Measurements from ENCODE around the gene MKI67. TPM values are rescaled to one million over a fixed set of nuclear protein-coding genes. Genes with fewer than 3 reads are reported as not detected.
A peak's percentile ranks its signal among the peaks of the same experiment; 100 is the strongest.

The MKI67 gene
- total RNA-seq, 2 experiments from 2014 or later, result 234 to 244 TPM

DNA sequence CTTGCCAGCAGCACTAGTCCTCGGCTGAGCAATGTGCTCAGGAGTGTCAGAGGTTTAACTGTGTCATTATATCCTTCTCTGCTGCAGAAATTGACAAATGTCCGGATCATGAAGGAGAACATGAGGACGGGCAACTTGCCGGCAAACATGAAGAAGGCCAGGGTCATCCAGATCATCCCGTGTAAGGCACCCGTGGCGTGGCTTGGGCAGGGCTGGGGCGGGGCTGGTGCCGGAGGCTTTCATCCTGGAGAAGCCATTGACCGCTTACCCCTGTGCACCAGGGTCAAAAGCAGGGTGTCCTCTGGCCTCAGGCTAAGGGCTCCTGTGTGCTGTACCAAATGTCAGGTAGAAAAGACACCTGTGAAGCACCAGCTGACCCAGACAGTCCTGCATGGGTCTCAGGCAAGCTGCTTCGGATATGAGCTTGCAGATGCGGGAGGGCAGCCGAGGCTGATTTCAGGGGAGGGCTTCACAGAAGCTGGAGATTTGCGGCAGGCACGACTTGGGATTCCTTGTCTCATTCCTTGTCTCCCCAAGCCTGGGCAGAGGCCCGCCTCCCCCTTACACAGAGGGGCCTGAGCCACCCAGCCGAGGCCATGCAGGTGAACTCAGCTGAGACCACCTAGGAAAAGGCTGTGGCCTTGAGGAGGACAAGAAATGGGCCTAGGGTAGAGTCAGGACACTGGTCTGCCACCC is 55.4 kb downstream of the MKI67 start:
- CTCF ChIA-PET, result interaction anchor here (0.6 to 5.9 kb wide), 7 partner anchors 23 to 80 kb away, joined by 3 to 120 read pairs (median 10); no protein-coding TSS in a partner anchor
- H3K36me3 Mint-ChIP-seq (ENCODE audit: low read depth), result peaks cover 70% of the 10 kb centered on the region

GRCh38 chr10:128070161-128070560 is 56.1 kb downstream of the MKI67 start:
- ATAC-seq, result no peak
- ChIA-PET CTCF (interaction anchor here (0.6 to 5.9 kb wide), 10 partner anchors 11 to 207 kb away, joined by 3 to 120 read pairs (median 8); partner anchors contain the start of gene PTPRE), POLR2A (no interaction called here)
- DNase-seq, result no peak
- Mint-ChIP-seq H3K27ac (no peak overlapping the region), H3K9me3 (ENCODE audit: low read depth) (peaks cover 3% of the 10 kb centered on the region), H3K36me3 (ENCODE audit: low read depth) (peaks cover 72% of the 10 kb centered on the region), H3K4me3 (no peak overlapping the region), H3K27me3 (no peaks in the 10 kb centered on the region), H3K4me1 (peaks cover 33% of the 10 kb centered on the region)
- intact Hi-C loops (cut with DNase I, micrococcal nuclease), result no loop called here

More for the DNA sequence above, 55.4 kb downstream of the MKI67 start:
- ATAC-seq (no peak), DNase-seq (no peak)
- H3K4me1 Mint-ChIP-seq, result peaks cover 25% of the 10 kb centered on the region
- intact Hi-C loops (cut with DNase I, micrococcal nuclease), result no loop called here
- POLR2A ChIA-PET, result no interaction called here
- no peak overlapping the region for H3K27ac Mint-ChIP-seq
- H3K9me3 Mint-ChIP-seq (ENCODE audit: low read depth), result peaks cover 3% of the 10 kb centered on the region
- H3K4me3 Mint-ChIP-seq, result no peak overlapping the region
- no peaks in the 10 kb centered on the region for H3K27me3 Mint-ChIP-seq

GRCh38 chr10:128069351-128070051 is 56.7 kb downstream of the MKI67 start:
- no peak overlapping the region for H3K27ac Mint-ChIP-seq

GRCh38 chr10:128068398-128069285 is 57.6 kb downstream of the MKI67 start:
- ATAC-seq, result no peak
- peaks cover 3% of the 10 kb centered on the region for H3K9me3 Mint-ChIP-seq (ENCODE audit: low read depth)
- peaks cover 70% of the 10 kb centered on the region for H3K36me3 Mint-ChIP-seq (ENCODE audit: low read depth)
- intact Hi-C loops (cut with DNase I, micrococcal nuclease), result loop anchor here (1.0 to 10.0 kb wide), 6 partner anchors 21 to 354 kb away; partner anchors contain the start of gene PTPRE (in 1 of the 2)
- H3K4me3 Mint-ChIP-seq, result no peak overlapping the region
- no peaks in the 10 kb centered on the region for H3K27me3 Mint-ChIP-seq
- POLR2A ChIA-PET, result interaction anchor here (1.0 kb wide), 1 partner anchor 33 kb away, joined by 5 read pairs; no protein-coding TSS in a partner anchor
- no peak for DNase-seq
- H3K27ac Mint-ChIP-seq, result no peak overlapping the region
- CTCF ChIA-PET, result interaction anchor here (0.7 to 5.9 kb wide), 28 partner anchors 8 to 353 kb away, joined by 3 to 120 read pairs (median 4); partner anchors contain the start of gene PTPRE
- peaks cover 48% of the 10 kb centered on the region for H3K4me1 Mint-ChIP-seq

More at GRCh38 chr10:128069351-128070051, 56.7 kb downstream of the MKI67 start:
- Mint-ChIP-seq H3K36me3 (ENCODE audit: low read depth) (peaks cover 72% of the 10 kb centered on the region), H3K27me3 (no peaks in the 10 kb centered on the region), H3K9me3 (ENCODE audit: low read depth) (peaks cover 3% of the 10 kb centered on the region), H3K4me1 (peaks cover 39% of the 10 kb centered on the region), H3K4me3 (no peak overlapping the region)
- CTCF ChIA-PET, result interaction anchor here (0.7 to 5.9 kb wide), 31 partner anchors 9 to 354 kb away, joined by 3 to 120 read pairs (median 4); partner anchors contain the start of gene PTPRE
- DNase-seq (peak; percentile 91), ATAC-seq (peak; percentile 35)
- intact Hi-C loops (cut with DNase I, micrococcal nuclease), result loop anchor here (1.0 to 10.0 kb wide), 6 partner anchors 22 to 355 kb away; partner anchors contain the start of gene PTPRE (in 1 of the 2)
- POLR2A ChIA-PET, result interaction anchor here (1.0 kb wide), 1 partner anchor 34 kb away, joined by 5 read pairs; no protein-coding TSS in a partner anchor

GRCh38 chr10:128067691-128068397 is 58.4 kb downstream of the MKI67 start:
- Mint-ChIP-seq H3K27me3 (no peaks in the 10 kb centered on the region), H3K4me1 (peaks cover 56% of the 10 kb centered on the region), H3K36me3 (ENCODE audit: low read depth) (peaks cover 66% of the 10 kb centered on the region), H3K9me3 (ENCODE audit: low read depth) (peaks cover 3% of the 10 kb centered on the region), H3K4me3 (no peak overlapping the region), H3K27ac (no peak overlapping the region)
- DNase-seq (no peak), ATAC-seq (no peak)
- POLR2A ChIA-PET, result no interaction called here
- CTCF ChIA-PET, result interaction anchor here (1.1 to 5.9 kb wide), 6 partner anchors 7 to 179 kb away, joined by 3 to 120 read pairs (median 11); no protein-coding TSS in a partner anchor
- intact Hi-C loops (cut with DNase I, micrococcal nuclease), result loop anchor here in 1 of 2 experiments (10.0 kb wide), 1 partner anchor 353 kb away; no protein-coding TSS in a partner anchor

GRCh38 chr10:128066870-128067382 is 59.3 kb downstream of the MKI67 start:
- Mint-ChIP-seq H3K27ac (peak overlapping the region; percentile 35), H3K4me1 (peaks cover 64% of the 10 kb centered on the region), H3K4me3 (no peak overlapping the region), H3K9me3 (ENCODE audit: low read depth) (peaks cover 3% of the 10 kb centered on the region), H3K36me3 (ENCODE audit: low read depth) (peaks cover 67% of the 10 kb centered on the region), H3K27me3 (no peaks in the 10 kb centered on the region)
- CTCF ChIA-PET, result interaction anchor here (1.1 to 5.9 kb wide), 3 partner anchors 19 to 48 kb away, joined by 3 to 120 read pairs (median 47); no protein-coding TSS in a partner anchor
- DNase-seq (no peak), ATAC-seq (no peak)
- POLR2A ChIA-PET, result no interaction called here
- intact Hi-C loops (cut with DNase I, micrococcal nuclease), result loop anchor here in 1 of 2 experiments (10.0 kb wide), 1 partner anchor 352 kb away; no protein-coding TSS in a partner anchor

DNA sequence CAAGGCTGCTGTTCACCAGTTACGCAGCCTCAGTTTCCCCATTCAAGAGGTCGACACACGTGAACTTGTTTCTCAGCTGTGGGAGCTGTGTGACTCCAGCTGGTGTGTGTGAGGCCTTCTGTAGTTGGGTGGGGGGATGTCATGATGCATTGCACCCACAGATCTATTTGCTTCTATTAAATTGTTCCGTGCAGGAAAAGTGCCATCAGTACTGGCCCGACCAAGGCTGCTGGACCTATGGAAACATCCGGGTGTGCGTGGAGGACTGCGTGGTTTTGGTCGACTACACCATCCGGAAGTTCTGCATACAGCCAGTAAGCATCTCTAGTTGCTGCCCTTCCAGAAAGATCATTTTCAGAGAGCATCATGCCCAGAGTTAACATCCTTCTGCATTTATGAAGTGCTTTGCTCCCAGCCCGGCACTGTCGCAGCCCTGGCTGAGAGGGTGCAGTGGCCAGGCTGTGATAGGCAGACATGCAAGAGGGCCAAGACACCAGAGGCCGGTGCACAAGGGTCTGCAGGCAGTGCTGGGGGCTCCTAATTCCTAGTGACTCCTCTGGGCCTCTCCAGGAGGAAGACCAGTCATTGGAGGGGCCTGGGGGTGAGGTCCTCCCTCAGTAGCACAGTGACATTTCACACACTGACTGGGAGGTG is 60.2 kb downstream of the MKI67 start:
- intact Hi-C loops (cut with DNase I, micrococcal nuclease), result loop anchor here in 1 of 2 experiments (10.0 kb wide), 1 partner anchor 351 kb away; no protein-coding TSS in a partner anchor
- Mint-ChIP-seq H3K27ac (no peak overlapping the region), H3K9me3 (ENCODE audit: low read depth) (peaks cover 3% of the 10 kb centered on the region), H3K4me3 (no peak overlapping the region), H3K36me3 (ENCODE audit: low read depth) (peaks cover 68% of the 10 kb centered on the region), H3K4me1 (peaks cover 65% of the 10 kb centered on the region), H3K27me3 (no peaks in the 10 kb centered on the region)
- ChIA-PET POLR2A (no interaction called here), CTCF (interaction anchor here (1.6 to 5.7 kb wide), 4 partner anchors 14 to 74 kb away, joined by 5 to 47 read pairs (median 44); no protein-coding TSS in a partner anchor)
- DNase-seq (no peak), ATAC-seq (no peak)

DNA sequence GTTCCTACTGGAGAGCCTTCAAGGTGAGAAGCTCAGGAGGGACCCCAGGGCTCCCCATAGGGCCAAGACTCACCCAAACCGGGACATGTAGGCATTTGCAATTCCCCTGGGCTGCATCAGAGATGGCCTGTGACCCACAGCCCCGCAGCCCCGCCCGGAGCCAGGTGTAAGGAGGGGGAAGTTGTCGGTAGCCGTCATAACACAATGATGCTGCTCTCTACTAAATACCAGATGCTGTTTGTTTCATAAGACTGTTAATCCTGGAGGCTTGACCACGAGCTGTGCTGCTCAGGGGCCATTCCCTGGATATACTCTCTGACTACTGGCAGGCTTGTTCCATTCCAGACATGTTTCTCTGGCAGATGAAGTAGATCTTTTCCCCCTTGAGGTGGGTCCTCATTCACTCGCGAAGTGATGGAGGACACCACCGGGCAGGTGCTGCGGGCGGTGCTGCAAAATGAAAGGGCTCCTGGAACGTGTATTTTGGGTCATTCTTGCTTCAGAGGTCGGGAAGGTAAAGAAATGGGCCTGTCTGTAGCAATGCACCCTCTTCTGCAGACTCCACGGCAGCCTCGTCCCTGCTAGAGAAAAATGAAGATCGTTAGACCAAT is 61.1 kb downstream of the MKI67 start:
- Mint-ChIP-seq H3K4me3 (peak overlapping the region; percentile 59), H3K4me1 (peaks cover 66% of the 10 kb centered on the region)

More for the DNA sequence above, 61.1 kb downstream of the MKI67 start:
- ChIA-PET POLR2A (interaction anchor here (1.3 to 4.0 kb wide), 2 partner anchors 17 to 74 kb away, joined by 7 to 60 read pairs; no protein-coding TSS in a partner anchor), CTCF (interaction anchor here (1.1 to 5.7 kb wide), 6 partner anchors 13 to 159 kb away, joined by 5 to 47 read pairs (median 24); no protein-coding TSS in a partner anchor)
- ATAC-seq, result no peak
- intact Hi-C loops (cut with DNase I, micrococcal nuclease), result loop anchor here (1.0 to 10.0 kb wide), 5 partner anchors 17 to 350 kb away; partner anchors contain the start of gene MKI67 (in 1 of the 2)
- no peaks in the 10 kb centered on the region for H3K27me3 Mint-ChIP-seq
- peak overlapping the region; percentile 90 for H3K27ac Mint-ChIP-seq
- peaks cover 3% of the 10 kb centered on the region for H3K9me3 Mint-ChIP-seq (ENCODE audit: low read depth)
- H3K36me3 Mint-ChIP-seq (ENCODE audit: low read depth), result peaks cover 67% of the 10 kb centered on the region
- DNase-seq, result no peak
